ENCODE results near the gene GPR132.
"Not testable (repeated sequence)": the region's sequence is repeated elsewhere in the genome, so short reads cannot be mapped to it uniquely, and the experiment has no call there.

GPR132 gene

DNA sequence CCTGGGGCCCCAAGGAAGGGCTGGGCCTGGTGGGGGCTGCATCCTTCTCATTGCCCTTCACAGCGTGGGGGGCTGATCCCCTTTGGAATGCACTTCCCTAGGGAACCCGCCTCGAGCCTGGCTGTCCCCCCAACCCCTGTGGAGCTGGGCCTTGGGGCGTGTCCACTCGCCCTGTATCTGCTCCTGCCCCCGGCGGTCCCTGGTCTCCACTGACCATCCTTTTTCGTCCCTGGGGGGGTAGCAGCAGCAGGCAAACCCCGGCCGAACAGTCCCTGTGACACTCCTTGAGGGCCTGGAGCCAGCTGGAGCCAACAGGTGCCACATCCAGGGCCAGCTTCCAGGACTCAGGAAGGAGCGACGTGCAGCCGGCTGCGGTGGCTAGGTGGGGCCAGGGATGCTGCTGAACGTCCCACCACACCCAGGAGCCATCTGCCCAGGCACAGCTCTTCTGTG, 9.4 kb upstream of the GPR132 start:
- DNase-seq: no peak

DNA sequence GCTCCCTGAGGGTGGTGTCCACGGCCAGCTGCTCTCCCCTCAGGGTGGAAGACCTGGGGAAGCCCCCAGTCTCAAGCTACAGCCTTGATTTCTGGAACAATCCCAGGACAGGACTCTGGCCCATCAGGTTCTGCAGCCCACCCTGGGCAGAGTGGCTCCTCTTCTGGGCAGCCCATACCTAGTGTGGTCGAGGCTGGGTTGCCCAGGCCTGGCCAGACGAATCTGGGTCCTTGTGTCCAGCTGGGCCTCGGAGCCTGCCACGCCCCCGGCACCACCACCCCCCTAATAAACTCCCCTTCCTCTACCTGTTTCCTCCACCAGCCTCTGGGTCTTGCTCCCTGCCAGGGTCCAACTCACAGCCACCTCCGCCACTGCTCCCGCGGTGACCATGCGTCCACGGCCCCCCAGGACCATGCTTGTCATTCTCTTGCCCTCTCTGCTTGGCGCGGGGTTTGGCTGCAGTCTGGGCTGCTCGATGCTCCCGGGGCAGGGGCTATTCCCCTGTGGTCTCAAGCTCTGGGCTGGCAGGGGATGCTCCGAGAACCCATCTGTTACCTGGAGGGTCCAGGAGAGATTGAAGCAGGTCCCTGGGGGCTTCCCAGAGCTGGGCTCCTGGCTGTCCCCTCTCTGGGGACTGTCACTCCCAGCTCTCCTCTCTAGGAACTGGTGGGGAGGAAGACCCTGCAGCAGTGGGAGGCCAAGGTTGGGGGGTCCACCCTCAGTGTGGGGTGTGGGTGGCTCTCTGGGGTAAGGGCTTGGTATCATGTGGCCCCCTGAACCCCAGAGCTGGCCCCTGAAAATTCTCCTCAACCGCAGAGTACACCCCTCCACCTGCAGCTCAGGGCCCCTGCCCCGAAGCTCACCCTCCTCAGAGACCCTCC, 8.7 kb upstream of the GPR132 start:
- no peak for DNase-seq

GRCh38 chr14:105072892-105073719, 7.9 kb upstream of the GPR132 start:
- DNase-seq: no peak

DNA sequence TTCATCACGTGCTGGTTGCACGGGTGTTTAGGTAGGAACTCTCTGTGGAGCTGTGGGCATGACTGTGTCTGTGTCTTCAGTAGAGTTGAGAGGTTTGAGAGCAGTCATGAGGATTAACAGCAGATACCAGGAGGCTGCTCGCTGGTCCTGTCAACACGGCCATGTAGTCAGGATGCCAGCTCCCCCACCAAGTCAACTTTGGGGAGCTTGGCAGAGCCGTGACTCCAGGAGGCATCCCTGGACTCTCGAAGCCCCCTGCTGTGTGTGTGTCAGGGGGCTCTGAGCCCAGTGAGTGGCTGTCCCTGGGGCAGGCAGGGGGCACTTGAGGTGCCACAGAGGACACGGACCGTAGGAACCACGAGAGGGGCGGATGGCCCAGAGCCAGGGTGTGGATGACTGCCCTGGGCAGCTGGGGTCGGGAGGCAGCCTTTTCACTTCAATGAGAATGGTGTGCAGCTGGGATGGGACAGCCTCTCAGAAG, 7.2 kb upstream of the GPR132 start:
- DNase-seq: no peak

- no peak for DNase-seq
Measured at GRCh38 chr14:105071942-105072341, 6.7 kb upstream of the GPR132 start.

- no peak for DNase-seq
Measured at GRCh38 chr14:105071326-105071725, 6.1 kb upstream of the GPR132 start.

GRCh38 chr14:105070760-105071137, 5.5 kb upstream of the GPR132 start:
- no peak for DNase-seq

GRCh38 chr14:105069871-105070759, 4.9 kb upstream of the GPR132 start:
- DNase-seq: peak; percentile 6

- no peak for DNase-seq
Measured at GRCh38 chr14:105069522-105069870, 4.3 kb upstream of the GPR132 start.

- DNase-seq: no peak
Measured at GRCh38 chr14:105068818-105069217, 3.6 kb upstream of the GPR132 start.

DNA sequence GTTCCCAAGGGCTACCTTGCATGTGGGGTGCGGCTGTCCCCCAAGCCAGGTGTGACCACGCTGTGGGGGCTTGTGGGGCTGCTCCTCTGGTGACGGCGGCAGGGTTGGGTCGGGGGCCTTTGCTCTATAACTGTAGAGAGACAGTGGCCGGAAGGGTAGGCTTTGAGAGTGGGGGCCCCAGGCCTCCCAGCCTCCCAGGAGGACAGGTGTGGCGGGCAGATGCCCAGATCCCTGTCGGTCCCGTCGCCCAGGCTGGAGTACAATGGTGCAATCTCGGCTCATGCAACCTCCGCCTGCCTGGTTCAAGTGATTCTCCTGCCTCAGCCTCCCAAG, 2.7 kb upstream of the GPR132 start:
- no peak for DNase-seq

GRCh38 chr14:105067140-105067968, 2.1 kb upstream of the GPR132 start:
- no peak for DNase-seq

DNA sequence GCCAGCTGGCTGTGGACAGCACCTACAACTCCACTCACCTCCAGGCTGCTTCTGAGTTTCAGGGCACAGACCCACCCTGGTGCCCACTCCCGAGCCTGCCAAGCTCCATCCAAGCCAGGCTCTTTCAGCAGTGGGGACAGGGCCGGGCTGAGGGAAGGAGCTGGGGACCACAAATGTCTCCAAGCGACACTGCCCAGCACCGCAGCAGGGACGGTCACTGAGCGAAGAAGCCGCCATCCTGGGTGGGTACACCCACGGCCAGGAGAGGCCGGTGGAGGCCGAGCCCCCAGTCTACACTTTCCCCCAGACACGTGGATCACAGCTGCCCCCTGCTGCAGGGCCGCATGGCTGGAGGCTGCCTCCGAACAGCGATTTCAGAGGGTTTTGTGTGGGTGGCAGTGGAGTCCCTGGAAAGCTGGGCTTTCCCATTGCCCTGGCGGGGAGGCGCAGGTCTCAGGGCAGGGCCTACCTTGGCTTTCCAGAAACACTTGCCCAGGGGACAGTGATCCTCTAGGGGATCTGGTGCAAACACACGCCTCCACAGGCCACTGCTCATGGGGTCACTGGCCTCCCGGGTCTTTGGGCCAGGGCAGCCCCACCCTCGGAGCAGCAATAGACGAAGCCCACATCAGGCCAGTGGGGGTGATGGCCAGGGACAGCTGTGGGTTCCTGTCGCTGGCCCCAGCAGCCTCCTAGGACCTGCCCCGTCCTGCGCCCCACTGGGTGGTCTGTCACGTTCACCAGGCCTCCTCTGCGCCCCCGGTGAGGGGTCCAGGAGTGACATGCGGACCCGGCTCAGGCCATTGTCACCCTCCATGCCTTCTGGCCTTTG, 1.2 kb upstream of the GPR132 start:
- DNase-seq: no peak

GRCh38 chr14:105064721-105065143, 498 bp downstream of the GPR132 start:
- DNase-seq: no peak

DNA sequence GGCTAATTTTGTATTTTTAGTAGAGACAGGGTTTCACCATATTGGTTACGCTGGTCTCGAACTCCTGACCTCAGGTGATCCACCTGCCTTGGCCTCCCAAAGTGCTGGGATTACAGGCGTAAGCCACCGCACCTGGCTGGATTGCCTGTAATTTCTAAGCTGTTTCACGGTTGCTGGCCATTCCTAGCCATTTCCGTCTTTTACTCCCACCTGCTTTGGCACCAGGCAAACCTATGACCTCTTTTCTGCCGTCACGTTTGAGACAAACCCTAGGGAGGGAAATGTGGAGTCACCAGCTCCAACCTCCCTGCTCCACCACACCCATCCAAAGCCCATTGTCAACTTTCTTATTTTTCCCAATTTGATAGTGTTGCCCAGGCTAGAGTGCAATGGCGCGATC, 1.2 kb downstream of the GPR132 start:
- DNase-seq: no peak

GRCh38 chr14:105063506-105063905, 1.7 kb downstream of the GPR132 start:
- DNase-seq: not testable (repeated sequence)

DNA sequence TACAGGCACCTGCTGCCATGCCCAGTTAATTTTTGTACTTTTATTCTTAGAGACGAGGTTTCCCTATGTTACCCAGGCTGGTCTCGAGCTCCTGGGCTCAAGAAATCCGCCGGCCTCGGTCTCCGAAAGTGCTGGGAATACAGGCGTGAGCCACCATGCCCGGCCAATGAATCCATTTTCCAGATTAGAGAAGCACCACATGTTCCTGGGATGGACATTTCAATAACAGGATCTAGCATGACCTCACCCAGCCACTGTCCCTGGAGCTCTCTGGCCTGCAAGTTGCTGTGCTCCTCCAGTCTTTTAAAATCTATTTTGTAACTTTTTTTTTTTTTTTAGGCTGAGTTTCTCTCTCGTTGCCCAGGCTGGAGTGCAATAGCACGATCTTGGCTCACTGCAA, 2.2 kb downstream of the GPR132 start:
- DNase-seq: no peak

DNA sequence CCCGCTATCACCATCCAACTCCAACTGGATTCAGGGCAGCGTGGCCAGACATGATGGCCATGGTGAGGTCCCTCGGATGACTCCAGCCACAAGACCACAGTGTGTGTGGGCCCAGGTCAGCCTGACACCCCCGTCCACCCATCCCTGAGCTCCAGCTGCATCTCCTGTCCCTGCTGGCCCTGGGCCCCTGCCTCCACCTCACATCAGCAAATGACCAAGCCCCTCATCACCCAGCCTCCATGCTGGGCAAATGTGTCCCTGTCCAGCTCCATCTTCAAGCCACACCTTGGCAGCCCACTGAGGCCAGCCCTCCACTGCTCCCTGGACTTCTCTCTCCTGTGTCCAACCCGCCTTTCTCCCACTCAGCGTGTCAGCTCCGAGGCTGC, 3.2 kb downstream of the GPR132 start:
- no peak for DNase-seq

GRCh38 chr14:105061428-105062047, 3.7 kb downstream of the GPR132 start:
- DNase-seq: no peak

GRCh38 chr14:105060751-105061427, 4.3 kb downstream of the GPR132 start:
- DNase-seq: no peak

All from midbrain (tissue), 1 donor.